HCT116 (cell line): ENCODE data around the gene ZNF346. TPM values are rescaled to one million over a fixed set of nuclear protein-coding genes. Genes with fewer than 3 reads are reported as not detected.

ENCODE experiments used
- ATAC-seq: fragments of 200-7000 bp; cut with Tn5 transposase; 2 replicates; pipeline ENCODE4 v1.9.1; 2020; ENCODE audit warnings: mild to moderate bottlenecking, moderate library complexity
- BruUV-seq: library from RNA; stranded (reverse); fragments of 400-500 nt; replicated peaks from 2 replicates; lab custom pipeline; 2021; lab: Mats Ljungman, UMichigan
- CTCF ChIA-PET: fragments of 300-600 bp; sonication (Branson Sonifier 250); formaldehyde crosslinking; loops from one replicate; lab custom pipeline; 2021; ENCODE audit warnings: antibody characterized with exemption; lab: Charles Lee
- POLR2A ChIA-PET: fragments of 300-600, 350-600 bp; sonication (Branson Sonifier 250); formaldehyde crosslinking; loops from one replicate; lab custom pipeline; 2021; ENCODE audit warnings: antibody characterized with exemption; lab: Charles Lee
- RAD21 ChIA-PET, 2 experiments: fragments of 300-600 bp; sonication (Branson Sonifier 250); formaldehyde crosslinking; loops; one replicate each; lab custom pipeline; 2023; ENCODE audit warnings: low total read pairs in 2 of 2; ENCODE audit not compliant: uncharacterized antibody in 2 of 2, unreplicated experiment in 2 of 2, low non-redundant PET in 1 of 2; lab: Charles Lee
- DNase-seq: peaks from one replicate; pipeline ENCODE4 v3.0.0-alpha.2; 2010; ENCODE audit warnings: low read depth, low spot score
- H2AFZ ChIP-seq: fragments of 200-600 bp; shearing (Covaris generic), sonication (generic); 2 replicates; pipeline ENCODE4 v1.6.1; 2017; ENCODE audit warnings: low read depth, mixed run types, mixed read lengths, antibody characterized with exemption, low read length; ENCODE audit not compliant: poor library complexity, severe bottlenecking
- H3K27ac ChIP-seq: 2 replicates; pipeline ENCODE4 v1.5.1; 2012; ENCODE audit warnings: low read depth, low read length
- H3K27me3 ChIP-seq: fragments of 200-600 bp; sonication (generic); 2 replicates; pipeline ENCODE4 v1.6.1; 2016; ENCODE audit warnings: mixed run types, low read length, mixed read lengths; ENCODE audit not compliant: insufficient read depth
- H3K36me3 ChIP-seq, 2 experiments: fragments of 200-500 bp in 1 of 2; fragments of 200-600 bp in 1 of 2; sonication (Bioruptor generic) in 1 of 2; sonication (generic) in 1 of 2; 2 replicates each; pipeline versions ENCODE4 v1.5.1 to v1.6.1; 2014 to 2016; ENCODE audit warnings: low read length in 2 of 2, inconsistent platforms in 1 of 2, mixed read lengths in 1 of 2, mixed run types in 1 of 2; ENCODE audit not compliant: insufficient read depth in 2 of 2, control insufficient read depth in 1 of 2
- H3K4me1 ChIP-seq, 2 experiments: fragments of 200-600 bp in 1 of 2; sonication (generic) in 1 of 2; 2 replicates each; pipeline versions ENCODE4 v1.5.1 to v1.6.1; 2012 to 2017; ENCODE audit warnings: low read length in 2 of 2, inconsistent platforms in 1 of 2, mild to moderate bottlenecking in 1 of 2, mixed read lengths in 1 of 2, mixed run types in 1 of 2, moderate library complexity in 1 of 2; ENCODE audit not compliant: insufficient read depth in 2 of 2, control insufficient read depth in 1 of 2
- H3K4me2 ChIP-seq: fragments of 200-600 bp; sonication (generic); 2 replicates; pipeline ENCODE4 v1.6.1; 2017; ENCODE audit warnings: mixed run types, low read length, mixed read lengths
- H3K4me3 ChIP-seq, 2 experiments: fragments of 200-600 bp in 1 of 2; sonication (generic) in 1 of 2; replicated peaks in 1 of 2; 2 replicates each; pipeline ENCODE4 v1.5.1; 2011 to 2016; ENCODE audit warnings: low read length in 2 of 2, control low read depth in 1 of 2, low read depth in 1 of 2, mild to moderate bottlenecking in 1 of 2, mixed read lengths in 1 of 2, mixed run types in 1 of 2
- H3K79me2 ChIP-seq: fragments of 200-600 bp; sonication (generic); 2 replicates; pipeline ENCODE4 v1.6.1; 2017; ENCODE audit warnings: mild to moderate bottlenecking, mixed run types, low read length, moderate library complexity, mixed read lengths; ENCODE audit not compliant: insufficient read depth
- H3K9ac ChIP-seq: fragments of 200-600 bp; sonication (generic); 2 replicates; pipeline ENCODE4 v1.6.1; 2016; ENCODE audit warnings: low read length, mixed read lengths
- H3K9me2 ChIP-seq: fragments of 200-600 bp; sonication (generic), shearing (Covaris generic); 2 replicates; pipeline ENCODE4 v1.6.1; 2017; ENCODE audit warnings: mixed run types, mild to moderate bottlenecking, moderate library complexity; ENCODE audit not compliant: insufficient read depth
- H3K9me3 ChIP-seq, 2 experiments: fragments of 200-500 bp in 1 of 2; fragments of 200-600 bp in 1 of 2; sonication (Bioruptor generic) in 1 of 2; sonication (generic) in 1 of 2; 2 replicates each; pipeline ENCODE4 v1.6.1; 2014 to 2017; ENCODE audit warnings: low read length in 2 of 2, mixed read lengths in 2 of 2, inconsistent platforms in 1 of 2, low read depth in 1 of 2, mild to moderate bottlenecking in 1 of 2, mixed run types in 1 of 2, moderate library complexity in 1 of 2; ENCODE audit not compliant: control insufficient read depth in 1 of 2, insufficient read depth in 1 of 2
- H4K20me1 ChIP-seq: fragments of 200-600 bp; sonication (generic), shearing (Covaris generic); 2 replicates; pipeline ENCODE4 v1.6.1; 2017; ENCODE audit warnings: mixed run types, mild to moderate bottlenecking, moderate library complexity; ENCODE audit not compliant: insufficient read depth
- FOSL1 ChIP-seq: IDR thresholded peaks from 2 replicates; pipeline ENCODE4 v1.6.1; 2012; ENCODE audit warnings: low read depth
- JUND ChIP-seq: IDR thresholded peaks from 2 replicates; pipeline ENCODE4 v1.6.1; 2012
- MAX ChIP-seq: IDR thresholded peaks from 2 replicates; pipeline ENCODE4 v1.6.1; 2012
- SP1 ChIP-seq: IDR thresholded peaks from 2 replicates; pipeline ENCODE4 v1.6.1; 2012; ENCODE audit warnings: low read depth
- intact Hi-C: fragments of 100-400 bp; cut with micrococcal nuclease; formaldehyde crosslinking; loops from 2 replicates; pipeline ENCODE4 v1.10.0; 2022
- total RNA-seq: library from RNA; stranded (reverse); gene quantifications from one replicate; pipeline ENCODE4 v1.2.1, GENCODE V29; 2021; ENCODE audit not compliant: unreplicated experiment
- TF ChIP-seq, protein P1 (sequence below): IDR thresholded peaks from 2 replicates; pipeline ENCODE4 v1.6.1; 2011; ENCODE audit warnings: mild to moderate bottlenecking, low read length, moderate library complexity; ENCODE audit not compliant: insufficient replicate concordance; ENCODE audit errors: extremely low read depth
- TF ChIP-seq, protein P2 (sequence below), 3 experiments: fragments of 200-600 bp in 1 of 3; sonication (generic) in 1 of 3; IDR thresholded peaks in 2 of 3; conservative IDR thresholded peaks in 1 of 3; 2 replicates each; pipeline ENCODE4 v1.5.1; 2012 to 2017; ENCODE audit warnings: low read depth in 2 of 3, low read length in 2 of 3, antibody characterized with exemption in 1 of 3, borderline replicate concordance in 1 of 3, control low read depth in 1 of 3, mild to moderate bottlenecking in 1 of 3, mixed read lengths in 1 of 3, mixed run types in 1 of 3, moderate library complexity in 1 of 3; ENCODE audit not compliant: insufficient read depth in 1 of 3

The ZNF346 gene
- total RNA-seq, 1 experiment from 2014 or later, result 13.7 TPM

DNA sequence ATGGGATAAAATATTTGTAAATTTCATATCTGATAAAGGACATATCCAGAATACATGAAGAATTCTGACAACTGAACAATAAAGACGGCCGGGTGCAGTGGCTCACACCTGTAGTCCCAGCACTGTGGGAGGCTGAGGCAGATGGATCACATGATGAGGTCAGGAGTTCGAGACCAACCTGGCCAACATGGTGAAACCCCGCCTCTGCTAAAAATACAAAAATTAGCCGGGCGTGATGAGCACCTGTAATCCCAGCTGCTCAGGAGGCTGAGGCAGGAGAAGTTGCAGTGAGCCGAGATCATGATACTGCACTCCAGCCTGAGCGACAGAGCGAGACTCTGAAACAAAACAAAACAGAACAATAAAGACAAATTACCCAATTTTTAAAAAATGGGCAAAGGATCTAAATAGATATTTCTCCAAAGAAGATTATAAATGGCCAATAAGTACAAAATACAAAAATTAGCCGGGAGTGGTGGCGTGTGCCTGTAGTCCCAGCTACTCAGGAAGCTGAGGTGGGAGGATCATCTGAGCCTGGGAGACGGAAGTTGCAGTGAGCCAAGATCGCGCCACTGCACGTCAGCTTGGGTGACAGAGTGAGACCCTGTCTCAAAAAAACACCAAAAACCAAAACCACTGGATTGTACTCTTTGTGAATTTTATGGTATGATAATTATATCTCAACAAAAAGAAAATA is 101.4 kb downstream of the ZNF346 start:
- H2AFZ ChIP-seq, result peak overlapping the region; percentile 79
- RAD21 ChIA-PET, result no interaction called here

GRCh38 chr5:177124486-177124991 is 102.0 kb downstream of the ZNF346 start:
- H3K27me3 ChIP-seq, result no peaks in the 10 kb centered on the region
- no TSS peak for BruUV-seq
- POLR2A ChIA-PET, result interaction anchor here (0.6 to 0.7 kb wide), 2 partner anchors 16 to 177 kb away, joined by 3 read pairs; no protein-coding TSS in a partner anchor
- no peak overlapping the region for H3K9ac ChIP-seq
- no peak overlapping the region for H3K4me3 ChIP-seq
- no peaks in the 10 kb centered on the region for H3K36me3 ChIP-seq
- no peaks in the 10 kb centered on the region for H4K20me1 ChIP-seq
- H3K79me2 ChIP-seq, result no peaks in the 10 kb centered on the region
- CTCF ChIA-PET, result interaction anchor here (0.7 to 1.0 kb wide), 5 partner anchors 10 to 177 kb away, joined by 3 to 4 read pairs (median 3); partner anchors contain the start of gene FGFR4
- no peaks in the 10 kb centered on the region for H3K9me3 ChIP-seq
- peak overlapping the region; percentile 2; the same call in 1 of the 2 replicates for H3K4me2 ChIP-seq
- no peaks in the 10 kb centered on the region for H3K9me2 ChIP-seq
- peak overlapping the region; percentile 79 for H2AFZ ChIP-seq
- RAD21 ChIA-PET, result no interaction called here
- ATAC-seq, result peak; percentile 97
- TF ChIP-seq FOSL1 (no peak), SP1 (no peak)
- TF ChIP-seq, protein P1, sequence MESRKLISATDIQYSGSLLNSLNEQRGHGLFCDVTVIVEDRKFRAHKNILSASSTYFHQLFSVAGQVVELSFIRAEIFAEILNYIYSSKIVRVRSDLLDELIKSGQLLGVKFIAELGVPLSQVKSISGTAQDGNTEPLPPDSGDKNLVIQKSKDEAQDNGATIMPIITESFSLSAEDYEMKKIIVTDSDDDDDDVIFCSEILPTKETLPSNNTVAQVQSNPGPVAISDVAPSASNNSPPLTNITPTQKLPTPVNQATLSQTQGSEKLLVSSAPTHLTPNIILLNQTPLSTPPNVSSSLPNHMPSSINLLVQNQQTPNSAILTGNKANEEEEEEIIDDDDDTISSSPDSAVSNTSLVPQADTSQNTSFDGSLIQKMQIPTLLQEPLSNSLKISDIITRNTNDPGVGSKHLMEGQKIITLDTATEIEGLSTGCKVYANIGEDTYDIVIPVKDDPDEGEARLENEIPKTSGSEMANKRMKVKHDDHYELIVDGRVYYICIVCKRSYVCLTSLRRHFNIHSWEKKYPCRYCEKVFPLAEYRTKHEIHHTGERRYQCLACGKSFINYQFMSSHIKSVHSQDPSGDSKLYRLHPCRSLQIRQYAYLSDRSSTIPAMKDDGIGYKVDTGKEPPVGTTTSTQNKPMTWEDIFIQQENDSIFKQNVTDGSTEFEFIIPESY, result no peak
- TF ChIP-seq, protein P2, sequence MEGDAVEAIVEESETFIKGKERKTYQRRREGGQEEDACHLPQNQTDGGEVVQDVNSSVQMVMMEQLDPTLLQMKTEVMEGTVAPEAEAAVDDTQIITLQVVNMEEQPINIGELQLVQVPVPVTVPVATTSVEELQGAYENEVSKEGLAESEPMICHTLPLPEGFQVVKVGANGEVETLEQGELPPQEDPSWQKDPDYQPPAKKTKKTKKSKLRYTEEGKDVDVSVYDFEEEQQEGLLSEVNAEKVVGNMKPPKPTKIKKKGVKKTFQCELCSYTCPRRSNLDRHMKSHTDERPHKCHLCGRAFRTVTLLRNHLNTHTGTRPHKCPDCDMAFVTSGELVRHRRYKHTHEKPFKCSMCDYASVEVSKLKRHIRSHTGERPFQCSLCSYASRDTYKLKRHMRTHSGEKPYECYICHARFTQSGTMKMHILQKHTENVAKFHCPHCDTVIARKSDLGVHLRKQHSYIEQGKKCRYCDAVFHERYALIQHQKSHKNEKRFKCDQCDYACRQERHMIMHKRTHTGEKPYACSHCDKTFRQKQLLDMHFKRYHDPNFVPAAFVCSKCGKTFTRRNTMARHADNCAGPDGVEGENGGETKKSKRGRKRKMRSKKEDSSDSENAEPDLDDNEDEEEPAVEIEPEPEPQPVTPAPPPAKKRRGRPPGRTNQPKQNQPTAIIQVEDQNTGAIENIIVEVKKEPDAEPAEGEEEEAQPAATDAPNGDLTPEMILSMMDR (IDR thresholded peaks at IDR 0.05 in 2 of 3, conservative IDR thresholded peaks at IDR 0.05 in 1 of 3; ENCODE audit: borderline replicate concordance in 1 of 3, insufficient read depth in 1 of 3, low read depth in 2 of 3, low read length in 2 of 3), result no peak
- TF ChIP-seq, all 23 proteins: peak for 0
- intact Hi-C loops, result no loop called here
- Histone ChIP-seq H3K27ac (no peak overlapping the region), H3K4me1 (peaks cover 4 to 18% of the 10 kb centered on the region in 2 experiments; a peak in 2 of 4 replicates)
- peak; percentile 34 for DNase-seq

More for the DNA sequence above, 101.4 kb downstream of the ZNF346 start:
- Histone ChIP-seq H3K4me1 (peaks cover 4 to 18% of the 10 kb centered on the region in 2 experiments; a peak in 2 of 4 replicates), H3K4me2 (peak overlapping the region; percentile 2; the same call in 1 of the 2 replicates), H3K9me2 (no peaks in the 10 kb centered on the region), H3K27me3 (no peaks in the 10 kb centered on the region), H3K9ac (no peak overlapping the region), H3K4me3 (no peak overlapping the region), H3K79me2 (no peaks in the 10 kb centered on the region), H4K20me1 (no peaks in the 10 kb centered on the region), H3K36me3 (no peaks in the 10 kb centered on the region)
- BruUV-seq, result no TSS peak
- DNase-seq (no peak), ATAC-seq (peak; percentile 16; the same call in 1 of the 2 replicates)
- CTCF ChIA-PET, result interaction anchor here (0.7 to 1.0 kb wide), 5 partner anchors 10 to 177 kb away, joined by 3 to 4 read pairs (median 3); partner anchors contain the start of gene FGFR4
- intact Hi-C loops, result no loop called here
- TF ChIP-seq MAX, result no peak
- TF ChIP-seq FOSL1, result no peak
- no peak for TF ChIP-seq JUND
- TF ChIP-seq, all 23 proteins: peak for 0
- no peaks in the 10 kb centered on the region for H3K9me3 ChIP-seq
- POLR2A ChIA-PET, result interaction anchor here (0.6 to 0.7 kb wide), 2 partner anchors 17 to 178 kb away, joined by 3 read pairs; no protein-coding TSS in a partner anchor
- H3K27ac ChIP-seq, result no peak overlapping the region
